Stromal cell of bone marrow (primary cell): Measurements from ENCODE around the gene SLAIN1.

Source experiments
- DNase-seq: peaks from one replicate; pipeline ENCODE4 v3.0.0-alpha.2; 2012; ENCODE audit warnings: low read depth

Gene SLAIN1

DNA sequence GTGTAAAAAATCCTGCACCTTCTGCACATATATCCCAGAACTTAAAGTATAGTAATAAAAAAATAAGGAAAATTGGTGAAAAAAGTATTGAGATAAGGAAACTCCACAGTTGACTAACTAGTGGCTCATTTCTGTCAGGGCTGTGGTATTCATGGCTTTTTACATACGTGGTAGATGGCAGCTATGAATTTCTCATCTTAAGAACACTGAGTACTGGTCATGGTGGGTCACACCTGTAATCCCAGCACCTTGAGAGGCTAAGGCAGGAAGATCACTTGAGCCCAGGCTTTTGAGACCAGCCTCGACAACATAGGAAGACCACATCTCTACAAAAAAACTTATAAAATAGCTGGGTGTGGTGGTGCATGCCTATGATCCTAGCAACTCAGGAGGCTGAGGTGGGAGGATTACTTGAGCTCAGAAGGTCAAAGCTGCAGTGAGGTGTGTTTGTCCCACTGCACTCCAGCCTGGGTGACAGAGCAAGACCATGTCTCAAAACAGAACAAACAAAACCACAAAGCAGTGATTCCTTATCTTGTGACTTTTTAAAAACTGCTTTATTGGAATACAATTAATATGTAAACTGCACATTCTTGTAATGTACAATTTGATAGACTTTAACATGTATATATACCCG is 16.8 kb downstream of the SLAIN1 start:
- DNase-seq = no peak

DNA sequence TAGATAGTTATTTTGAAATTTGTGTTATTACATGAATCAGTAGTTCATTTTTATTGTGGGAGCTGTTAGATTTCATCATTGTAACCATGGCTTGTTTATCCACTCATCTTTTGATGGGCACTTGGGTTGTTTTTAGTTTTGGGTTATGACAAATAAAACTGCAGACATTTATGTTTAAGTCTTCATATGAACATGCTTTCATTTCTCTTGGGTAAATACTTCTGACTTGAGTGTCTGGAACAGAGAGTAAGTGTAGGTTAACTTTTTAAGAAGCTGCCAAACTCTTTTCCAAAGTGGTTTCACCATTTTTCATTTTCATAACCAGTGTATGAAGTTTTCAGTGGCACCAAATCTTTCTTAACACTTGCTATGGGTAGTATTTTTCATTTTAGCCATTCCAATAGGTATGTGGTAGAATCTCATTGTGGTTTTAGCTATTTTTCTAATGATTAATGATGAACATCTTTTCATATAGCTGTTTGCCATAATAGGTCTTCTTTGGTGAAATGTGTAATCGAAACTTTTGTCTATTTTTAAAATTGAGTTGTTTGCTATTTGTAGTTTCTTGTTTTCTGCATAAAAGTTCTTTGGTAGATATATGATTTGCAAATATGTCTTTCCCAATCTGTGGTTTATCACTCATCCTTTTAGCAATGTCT is 17.9 kb downstream of the SLAIN1 start:
- no peak for DNase-seq

DNA sequence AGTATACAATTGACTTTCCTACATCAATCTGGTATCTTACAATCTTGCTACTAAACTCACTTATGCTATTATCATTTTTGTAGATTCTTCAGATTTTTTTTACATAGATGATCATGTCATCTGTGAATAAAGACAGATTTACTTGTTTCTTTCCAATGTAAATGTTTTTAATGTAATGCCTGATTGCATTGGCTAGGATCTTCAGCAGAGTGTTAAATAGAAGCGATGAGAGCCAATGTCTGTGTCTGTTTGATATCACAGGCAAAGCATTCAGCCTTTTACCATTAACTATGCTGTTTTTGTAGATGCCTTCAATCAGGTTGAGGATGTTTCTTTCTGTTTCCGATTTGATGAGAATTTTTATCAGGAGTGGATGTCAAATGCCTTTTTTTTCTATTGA is 19.2 kb downstream of the SLAIN1 start:
- no peak for DNase-seq

DNA sequence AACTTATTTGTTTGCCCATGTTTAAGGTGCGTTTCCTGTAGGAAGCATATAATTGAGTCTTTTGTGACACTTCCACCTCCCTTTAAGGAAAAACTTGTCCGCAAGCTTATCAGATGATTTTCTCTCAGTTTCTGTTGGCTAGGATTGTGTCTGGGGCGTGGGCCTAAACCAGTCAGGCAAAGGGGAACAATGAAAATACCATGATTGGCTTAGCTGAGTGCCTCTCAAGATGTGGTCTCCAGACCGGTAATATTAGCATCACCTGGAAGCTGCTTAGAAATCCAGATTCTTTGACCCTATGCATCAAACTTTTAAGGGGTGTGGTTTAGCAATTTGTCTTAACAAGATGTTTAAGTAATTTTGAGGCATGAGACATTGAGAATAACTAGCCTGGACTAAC is 20.0 kb downstream of the SLAIN1 start:
- DNase-seq = no peak

DNA sequence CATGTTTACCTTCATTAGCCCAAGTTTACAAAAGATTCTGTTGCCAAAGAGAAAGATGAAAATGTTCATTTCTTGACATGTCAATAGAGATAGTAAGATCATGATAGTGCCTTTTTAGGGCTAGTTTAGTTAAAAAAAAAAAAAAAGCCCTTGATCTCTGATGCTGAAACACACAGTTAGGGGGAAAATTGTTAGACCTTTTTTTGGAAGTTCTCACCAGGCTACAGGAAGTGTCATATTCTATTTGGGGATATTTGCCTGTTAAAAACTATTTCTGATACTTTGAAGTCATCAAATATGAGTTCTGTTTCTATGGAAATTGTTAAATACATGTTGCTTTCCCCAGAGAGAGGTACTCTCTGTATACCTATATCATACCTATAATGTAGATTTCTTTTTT is 21.6 kb downstream of the SLAIN1 start:
- no peak for DNase-seq

DNA sequence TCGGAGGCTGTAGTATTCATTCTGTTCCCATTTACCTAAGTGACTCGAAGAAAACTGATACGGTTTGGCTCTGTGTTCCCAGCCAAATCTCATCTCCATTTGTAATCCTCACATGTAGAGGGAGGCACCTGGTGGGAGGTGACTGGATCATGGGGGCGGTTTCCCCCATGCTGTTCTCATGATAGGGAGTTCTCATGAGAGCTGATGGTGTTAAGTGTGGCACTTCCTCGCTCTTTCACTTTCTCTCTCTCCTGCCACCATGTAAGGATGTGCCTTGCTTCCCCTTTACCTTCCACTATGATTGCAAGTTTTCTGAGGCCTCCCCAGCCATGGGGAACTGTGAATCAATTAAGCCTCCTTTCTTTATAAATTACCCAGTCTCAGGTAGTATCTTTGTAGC is 23.5 kb downstream of the SLAIN1 start:
- no peak for DNase-seq

DNA sequence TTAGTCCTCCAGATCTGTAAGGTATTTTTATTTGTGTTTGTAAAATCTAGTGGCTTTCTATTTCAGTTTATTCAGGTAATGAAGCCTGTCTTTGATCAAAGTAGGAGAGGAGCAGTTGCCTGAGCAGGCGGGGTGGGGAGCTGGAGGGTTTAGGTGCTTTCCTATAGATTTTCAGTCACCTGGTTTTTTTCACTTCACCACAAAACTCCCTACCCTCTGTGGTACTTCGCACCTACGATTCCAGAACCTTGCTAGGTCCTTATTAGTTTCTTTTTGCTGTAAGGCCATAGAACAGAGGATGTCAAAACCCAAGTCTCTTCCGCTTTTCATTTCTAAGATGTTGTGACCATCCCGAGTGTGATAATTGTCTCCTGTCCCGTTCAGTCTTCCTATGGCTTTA is 26.6 kb downstream of the SLAIN1 start:
- no peak for DNase-seq

DNA sequence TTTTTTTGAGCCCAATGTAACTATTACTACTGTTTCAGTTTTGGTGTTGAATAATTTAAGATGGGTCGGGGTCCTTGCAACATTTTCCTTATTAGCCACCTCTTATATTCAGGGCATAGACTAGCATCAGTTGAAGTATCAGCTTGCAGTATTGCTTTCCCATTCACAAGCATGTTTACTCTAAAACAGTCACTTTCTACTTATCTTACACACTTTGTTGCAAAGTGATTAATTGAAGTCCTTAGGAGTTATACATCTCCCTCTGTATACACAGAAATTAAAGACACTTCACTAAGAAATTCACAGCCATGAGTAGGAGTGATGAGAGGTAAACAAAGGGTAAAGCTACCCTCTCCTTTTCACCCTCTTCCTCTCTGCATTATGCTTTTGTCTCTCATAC is 27.6 kb downstream of the SLAIN1 start:
- DNase-seq = no peak

DNA sequence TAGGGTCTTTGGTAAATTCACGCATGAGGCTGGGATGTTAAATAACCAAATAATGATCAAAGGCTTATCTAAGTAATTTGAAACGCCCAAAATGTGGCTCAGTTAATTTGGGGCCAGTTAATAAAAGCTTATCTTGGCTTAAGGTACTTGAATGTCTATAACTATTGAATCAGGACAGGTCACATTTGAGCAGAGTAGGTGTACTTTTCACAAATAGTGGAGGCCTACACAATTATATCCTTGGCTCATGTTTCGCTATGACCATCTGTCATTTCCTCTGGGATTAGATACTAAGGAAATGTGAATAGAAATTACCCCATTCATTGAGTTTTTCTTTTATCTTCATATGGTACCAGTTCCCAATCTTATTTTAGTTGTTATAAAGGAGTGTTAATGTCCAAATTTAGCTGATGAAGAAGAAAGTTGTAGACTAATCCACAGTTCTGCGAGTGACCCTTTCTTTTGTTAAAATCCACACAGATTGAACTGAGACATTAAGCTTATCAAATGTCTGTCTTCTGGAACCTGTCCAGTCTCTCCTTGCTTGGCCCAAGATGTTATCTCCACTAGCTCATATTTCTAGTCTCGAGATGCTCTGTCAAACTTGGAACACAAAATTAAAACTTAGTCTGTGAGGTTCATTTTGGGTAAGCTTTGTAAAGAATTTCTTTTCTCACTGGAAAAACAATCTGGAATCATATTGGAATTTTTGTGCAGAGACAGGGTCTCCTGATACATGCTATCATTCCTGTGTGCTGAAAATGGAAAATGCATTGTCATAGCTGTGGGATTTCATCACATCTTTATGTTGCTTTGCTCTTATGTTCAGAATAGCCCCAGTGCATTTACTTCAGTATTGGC is 31.0 kb downstream of the SLAIN1 start:
- DNase-seq = no peak

DNA sequence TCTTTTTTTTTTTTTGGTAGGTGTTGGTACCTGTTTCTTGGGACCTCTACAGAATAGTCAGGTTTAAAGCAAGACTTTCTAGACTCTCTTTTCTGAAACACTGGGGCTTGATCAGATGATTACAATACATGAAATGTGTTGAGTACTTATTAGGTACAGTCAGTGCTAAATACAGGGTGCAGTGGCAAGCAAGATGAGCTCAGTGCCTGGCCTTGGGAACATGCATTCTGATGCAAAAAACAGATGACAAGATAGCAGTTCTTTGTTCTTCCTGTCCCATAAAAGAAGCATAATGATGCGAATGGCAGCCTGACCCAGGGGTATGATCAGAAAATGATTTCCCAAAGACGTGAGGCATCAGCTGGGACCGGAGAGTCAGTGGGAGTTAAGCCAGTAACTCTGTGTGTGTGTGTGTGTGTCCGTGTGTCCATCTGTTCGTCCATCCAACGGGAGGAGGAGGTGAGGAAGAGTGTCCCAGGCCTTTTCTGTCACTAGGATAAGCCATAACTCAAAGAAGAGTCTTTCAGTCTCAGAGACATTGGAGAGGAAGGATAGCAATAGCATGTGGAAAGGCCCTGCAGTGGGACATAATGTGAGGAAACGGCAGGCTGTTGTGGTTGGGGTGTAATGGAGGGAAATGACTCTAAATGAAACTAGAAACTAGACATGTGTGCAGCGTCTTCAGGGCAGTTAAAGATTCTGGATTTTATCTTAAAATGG is 32.2 kb downstream of the SLAIN1 start:
- no peak for DNase-seq

DNA sequence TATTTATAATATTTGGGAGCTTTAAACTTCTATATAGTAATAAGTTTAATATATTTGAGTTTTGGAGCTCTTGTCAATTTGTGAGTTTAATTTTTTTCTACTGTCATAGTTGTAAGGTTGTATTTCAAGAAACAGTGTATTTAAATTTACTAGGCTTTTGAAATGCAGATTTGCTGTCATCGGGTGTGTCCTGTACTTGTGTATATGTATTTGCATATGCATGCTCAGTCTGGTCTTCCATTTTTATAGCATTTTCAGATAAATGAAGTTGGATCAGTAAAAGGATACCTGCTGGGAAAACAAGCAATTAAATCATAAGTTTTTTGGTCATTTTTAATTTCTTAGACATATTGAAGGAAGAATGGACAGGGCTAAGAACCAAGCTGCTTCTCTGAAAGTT is 33.1 kb downstream of the SLAIN1 start:
- DNase-seq = no peak

DNA sequence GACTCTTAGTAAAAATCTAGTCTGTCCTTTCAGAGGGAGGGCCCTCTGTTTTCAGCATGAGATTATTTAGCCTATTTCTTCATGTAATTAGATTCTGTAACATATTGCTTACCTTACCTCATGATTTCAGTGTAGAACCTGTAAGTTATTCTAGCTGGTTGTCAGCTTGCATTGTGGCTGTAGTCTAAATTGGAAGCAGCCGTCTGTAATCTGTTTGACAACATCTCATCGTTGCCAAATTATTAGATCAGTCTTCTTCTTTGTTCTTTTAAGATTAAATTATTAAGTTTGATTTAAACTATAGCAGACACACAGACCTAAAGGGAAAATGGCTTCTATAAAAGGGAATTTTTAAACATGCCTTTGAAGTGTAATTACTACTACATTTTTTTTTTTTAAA is 34.8 kb downstream of the SLAIN1 start:
- no peak for DNase-seq

DNA sequence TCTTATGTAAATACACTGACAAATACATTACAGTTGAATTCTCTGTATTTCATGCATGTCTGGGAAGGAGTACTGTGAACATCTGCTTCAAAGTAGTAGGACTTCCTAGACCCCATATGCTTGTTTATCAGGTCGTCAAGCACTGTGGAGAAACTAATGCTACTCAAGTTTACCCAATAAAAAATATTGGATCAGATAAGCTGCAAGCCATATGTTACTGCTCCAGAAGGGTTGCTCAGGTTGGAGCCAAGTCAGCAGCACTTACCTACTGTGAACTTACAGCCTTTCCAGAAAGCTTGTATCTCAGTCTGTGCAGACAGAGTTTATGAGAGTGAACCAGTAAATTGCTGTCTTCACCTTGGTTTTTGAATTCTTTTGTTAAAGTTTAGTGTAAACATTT is 36.2 kb downstream of the SLAIN1 start:
- DNase-seq = no peak

DNA sequence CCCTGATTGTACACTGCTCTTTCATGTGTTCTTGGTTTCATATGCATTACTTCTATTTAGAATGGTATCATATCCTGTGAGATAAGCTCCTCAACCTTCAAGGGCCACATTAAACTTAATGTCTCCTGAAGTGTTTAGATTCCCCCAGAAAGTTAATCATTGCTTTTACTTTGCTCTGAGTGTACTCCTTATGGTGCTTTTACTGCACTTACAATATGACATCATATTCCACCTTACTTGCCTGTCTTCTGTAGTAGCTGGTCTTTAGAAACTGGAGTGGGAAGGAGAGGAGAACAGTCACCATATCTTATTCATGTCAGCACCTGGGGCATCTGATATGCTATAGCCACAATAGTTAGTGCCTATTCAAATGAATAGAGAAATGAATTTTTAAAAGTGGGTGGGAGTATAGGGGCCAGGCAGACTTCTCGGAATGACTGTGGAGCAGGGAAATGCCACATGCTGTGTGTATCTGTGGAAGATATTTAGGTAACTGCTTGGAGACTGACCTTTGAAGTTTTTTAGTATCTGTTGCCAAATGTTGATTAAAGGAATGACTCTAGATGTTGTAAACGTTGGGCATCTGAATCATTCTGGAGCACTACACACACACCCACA is 40.2 kb downstream of the SLAIN1 start:
- DNase-seq = no peak

DNA sequence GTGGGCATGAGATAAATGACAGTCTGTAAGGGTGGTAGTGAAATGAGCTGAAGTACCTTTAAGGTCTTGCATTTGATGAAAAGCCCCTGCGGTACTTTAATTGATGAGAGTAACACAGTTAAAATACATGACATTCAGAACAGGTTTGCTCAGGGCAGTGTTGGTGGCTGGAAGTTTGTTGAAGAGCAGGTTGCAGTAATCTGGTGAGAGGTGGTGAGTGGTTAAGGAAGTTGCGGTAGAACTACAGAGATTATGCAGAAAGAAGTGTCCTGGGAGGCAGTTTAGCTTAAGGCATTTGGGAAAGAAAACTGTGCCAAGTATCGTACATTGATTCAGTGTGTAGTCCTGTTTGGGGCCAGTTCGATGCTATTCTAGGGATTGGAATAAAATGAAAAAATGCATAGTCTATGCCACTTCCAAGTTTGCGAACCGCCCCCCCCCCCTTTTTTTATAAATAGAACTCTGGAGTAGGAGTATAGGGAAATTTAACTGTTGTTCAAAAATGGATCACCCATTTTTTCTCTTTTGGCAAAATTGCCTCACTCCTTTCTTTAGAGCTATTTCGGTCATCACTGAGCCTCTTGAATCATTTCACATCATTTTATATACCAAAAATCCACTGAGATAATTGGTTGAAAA is 42.7 kb downstream of the SLAIN1 start:
- no peak for DNase-seq

DNA sequence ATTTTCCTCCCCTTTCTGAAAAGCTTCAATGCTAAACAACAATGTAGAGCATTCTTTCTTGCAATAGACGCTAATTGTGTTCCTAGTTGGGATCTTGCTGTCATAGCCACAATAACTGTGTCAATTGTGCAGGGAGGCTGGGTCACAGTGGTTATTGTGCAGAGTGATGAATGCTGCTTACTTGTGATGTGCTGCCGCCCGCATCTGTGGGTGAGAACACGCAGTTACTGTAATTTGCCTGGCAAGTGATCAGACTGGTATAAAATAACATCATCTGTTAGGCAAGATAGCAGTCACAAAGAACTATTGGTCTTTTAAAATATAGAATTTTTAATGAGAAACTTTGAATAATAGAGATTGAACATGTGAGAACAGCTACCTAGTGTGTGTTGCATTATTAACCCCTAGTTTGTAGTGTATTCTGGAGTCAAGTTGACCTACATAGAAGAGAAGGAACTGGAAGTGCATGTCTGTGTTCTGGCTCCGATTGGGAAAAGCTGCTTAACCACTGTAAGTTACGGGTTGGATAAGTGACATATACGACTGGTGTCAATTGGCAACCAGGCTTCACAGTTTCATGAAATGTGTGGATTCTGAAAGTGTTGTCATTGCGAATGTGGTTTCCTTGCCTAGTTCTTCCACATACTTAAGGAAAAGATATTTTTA is 43.6 kb downstream of the SLAIN1 start:
- DNase-seq = no peak

DNA sequence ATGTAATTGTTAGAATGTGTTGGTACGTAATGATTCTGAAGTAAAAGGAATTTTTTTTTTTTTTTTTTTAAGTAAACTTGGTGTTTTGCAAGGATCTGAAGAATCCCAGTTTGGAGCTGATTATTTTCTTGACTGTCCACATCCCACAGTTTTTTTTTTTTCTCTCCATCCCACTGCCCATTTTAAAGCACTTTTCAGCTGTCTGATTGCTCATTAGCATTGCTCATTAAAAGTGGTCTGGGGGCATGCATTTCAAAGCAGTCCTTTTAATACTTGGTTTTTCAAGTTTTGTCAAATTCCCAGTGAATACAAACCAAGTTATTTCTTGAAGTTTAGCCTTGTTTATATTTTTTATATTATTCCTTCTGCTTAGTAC is 44.1 kb downstream of the SLAIN1 start:
- no peak for DNase-seq

DNA sequence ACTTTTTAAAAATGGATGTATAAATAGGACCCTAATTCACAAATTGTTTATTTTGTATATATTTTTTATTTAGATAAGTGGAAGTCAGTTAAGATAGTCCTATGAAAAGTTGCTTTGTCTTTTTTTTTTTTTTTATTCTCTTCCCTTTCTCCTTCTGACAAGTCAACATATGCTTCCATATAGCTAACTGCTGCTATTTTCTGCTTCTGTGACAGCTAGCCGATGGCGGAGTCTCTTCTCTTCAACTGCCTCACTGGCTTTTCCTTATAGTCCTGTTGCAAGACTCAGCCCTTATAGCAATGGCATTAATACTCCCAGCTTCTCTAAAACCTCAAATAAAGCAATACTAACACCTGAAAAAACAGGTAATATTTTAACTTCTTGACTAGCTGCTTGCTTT is 45.3 kb downstream of the SLAIN1 start:
- DNase-seq = no peak

DNA sequence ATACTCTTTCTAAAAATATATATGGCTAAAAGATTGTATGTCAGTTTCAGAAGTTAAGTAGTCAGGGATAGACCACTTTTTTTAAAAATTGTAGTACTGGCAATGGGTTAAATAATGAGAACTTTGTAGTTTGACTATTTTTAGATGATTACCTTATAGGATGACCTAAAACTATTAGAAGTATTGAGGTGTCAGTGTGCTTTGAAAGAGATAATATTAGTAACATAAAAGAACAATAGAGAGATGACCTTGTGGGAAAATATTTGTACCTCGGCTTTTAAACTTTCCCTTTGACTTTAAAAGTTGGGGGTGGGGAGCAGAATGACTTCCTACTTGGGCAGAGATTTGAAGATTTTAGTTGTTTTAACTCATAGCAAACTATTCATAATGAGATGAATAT is 48.3 kb downstream of the SLAIN1 start:
- DNase-seq = no peak

DNA sequence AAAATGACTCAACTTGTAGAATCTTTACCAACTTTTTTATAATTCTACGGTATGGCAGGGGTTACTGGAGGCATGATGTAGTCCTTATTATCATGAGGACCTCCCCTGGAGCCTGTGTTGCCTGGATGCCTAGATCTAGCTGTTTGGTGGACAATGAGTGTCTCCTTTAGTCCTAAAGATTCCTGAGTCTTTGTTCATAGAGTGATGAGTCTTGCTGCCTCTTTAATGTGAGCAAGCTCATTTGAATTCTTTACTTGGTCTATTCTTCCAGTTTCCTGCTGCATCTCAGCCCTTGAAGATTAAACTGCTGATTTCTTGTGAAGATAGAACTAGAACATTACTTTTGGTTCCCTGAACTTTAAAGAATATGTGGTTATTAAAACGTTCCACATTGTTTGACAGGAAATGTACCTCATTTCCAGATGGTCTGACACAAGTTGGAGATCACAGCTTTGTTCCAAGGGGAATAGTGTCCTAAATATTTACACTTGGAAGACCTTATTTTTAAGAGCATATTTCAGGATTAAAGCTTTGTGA is 51.9 kb downstream of the SLAIN1 start:
- DNase-seq = no peak
